Panc1 (cell line): ENCODE measurements around the gene PITPNM2.

Source experiments
- POLR2AphosphoS5 ChIP-seq: IDR thresholded peaks from 2 replicates; pipeline ENCODE4 v1.6.1; 2012; ENCODE audit warnings: mild to moderate bottlenecking, low read depth, low read length, moderate library complexity
- SIN3A ChIP-seq: IDR thresholded peaks from 2 replicates; pipeline ENCODE4 v1.6.1; 2012; ENCODE audit warnings: low read depth, mild to moderate bottlenecking, low read length, moderate library complexity, borderline replicate concordance; ENCODE audit not compliant: insufficient read depth
- TF ChIP-seq, protein P1 (sequence below): fragments of 450-650 bp; IDR thresholded peaks from 2 replicates; pipeline ENCODE4 v1.5.1; 2017; ENCODE audit warnings: mild to moderate bottlenecking
- TF ChIP-seq, protein P2 (sequence below), 2 experiments: IDR thresholded peaks; 2 replicates each; pipeline ENCODE4 v1.6.1; 2011 to 2012; ENCODE audit warnings: low read depth in 2 of 2, control low read depth in 1 of 2, low read length in 1 of 2, mild to moderate bottlenecking in 1 of 2, moderate library complexity in 1 of 2; ENCODE audit not compliant: insufficient read depth in 1 of 2

DNA sequence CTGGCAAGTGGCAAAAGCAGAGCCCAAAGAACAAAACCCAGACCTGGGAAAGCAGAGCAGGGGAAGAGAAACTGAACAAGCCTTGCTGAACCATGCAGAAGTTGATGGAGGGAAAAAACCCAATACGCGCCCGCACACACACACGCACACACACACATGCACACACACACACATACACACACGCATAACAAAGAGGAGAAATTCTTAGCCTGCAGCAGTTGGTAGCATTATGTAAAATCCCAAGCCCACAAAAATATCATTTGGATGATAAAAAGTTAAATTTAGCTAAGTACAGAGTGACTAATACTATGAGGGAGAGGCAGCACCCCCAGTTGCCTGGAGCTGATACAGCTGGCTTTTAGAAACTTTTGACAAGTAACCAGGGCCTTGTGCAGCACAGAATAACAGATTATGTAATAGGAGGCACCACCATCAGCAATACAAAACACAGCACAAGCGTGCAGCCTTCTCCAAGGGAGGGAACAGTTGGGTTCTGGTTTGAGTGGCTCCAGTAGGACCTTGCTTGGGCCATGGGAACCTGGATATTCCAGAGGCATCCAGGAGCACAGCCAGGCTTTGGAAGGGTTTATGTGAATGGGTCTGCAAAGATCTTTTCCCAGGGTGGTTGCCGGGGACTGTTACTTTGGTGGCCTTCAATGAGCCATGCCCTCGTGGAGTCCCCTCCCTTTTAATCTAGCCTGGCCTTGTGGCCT lies 35.3 kb downstream of the PITPNM2 start:
- TF ChIP-seq, protein P1, sequence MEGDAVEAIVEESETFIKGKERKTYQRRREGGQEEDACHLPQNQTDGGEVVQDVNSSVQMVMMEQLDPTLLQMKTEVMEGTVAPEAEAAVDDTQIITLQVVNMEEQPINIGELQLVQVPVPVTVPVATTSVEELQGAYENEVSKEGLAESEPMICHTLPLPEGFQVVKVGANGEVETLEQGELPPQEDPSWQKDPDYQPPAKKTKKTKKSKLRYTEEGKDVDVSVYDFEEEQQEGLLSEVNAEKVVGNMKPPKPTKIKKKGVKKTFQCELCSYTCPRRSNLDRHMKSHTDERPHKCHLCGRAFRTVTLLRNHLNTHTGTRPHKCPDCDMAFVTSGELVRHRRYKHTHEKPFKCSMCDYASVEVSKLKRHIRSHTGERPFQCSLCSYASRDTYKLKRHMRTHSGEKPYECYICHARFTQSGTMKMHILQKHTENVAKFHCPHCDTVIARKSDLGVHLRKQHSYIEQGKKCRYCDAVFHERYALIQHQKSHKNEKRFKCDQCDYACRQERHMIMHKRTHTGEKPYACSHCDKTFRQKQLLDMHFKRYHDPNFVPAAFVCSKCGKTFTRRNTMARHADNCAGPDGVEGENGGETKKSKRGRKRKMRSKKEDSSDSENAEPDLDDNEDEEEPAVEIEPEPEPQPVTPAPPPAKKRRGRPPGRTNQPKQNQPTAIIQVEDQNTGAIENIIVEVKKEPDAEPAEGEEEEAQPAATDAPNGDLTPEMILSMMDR = no peak
- TF ChIP-seq POLR2AphosphoS5 (no peak), SIN3A (no peak)
- TF ChIP-seq, protein P2, sequence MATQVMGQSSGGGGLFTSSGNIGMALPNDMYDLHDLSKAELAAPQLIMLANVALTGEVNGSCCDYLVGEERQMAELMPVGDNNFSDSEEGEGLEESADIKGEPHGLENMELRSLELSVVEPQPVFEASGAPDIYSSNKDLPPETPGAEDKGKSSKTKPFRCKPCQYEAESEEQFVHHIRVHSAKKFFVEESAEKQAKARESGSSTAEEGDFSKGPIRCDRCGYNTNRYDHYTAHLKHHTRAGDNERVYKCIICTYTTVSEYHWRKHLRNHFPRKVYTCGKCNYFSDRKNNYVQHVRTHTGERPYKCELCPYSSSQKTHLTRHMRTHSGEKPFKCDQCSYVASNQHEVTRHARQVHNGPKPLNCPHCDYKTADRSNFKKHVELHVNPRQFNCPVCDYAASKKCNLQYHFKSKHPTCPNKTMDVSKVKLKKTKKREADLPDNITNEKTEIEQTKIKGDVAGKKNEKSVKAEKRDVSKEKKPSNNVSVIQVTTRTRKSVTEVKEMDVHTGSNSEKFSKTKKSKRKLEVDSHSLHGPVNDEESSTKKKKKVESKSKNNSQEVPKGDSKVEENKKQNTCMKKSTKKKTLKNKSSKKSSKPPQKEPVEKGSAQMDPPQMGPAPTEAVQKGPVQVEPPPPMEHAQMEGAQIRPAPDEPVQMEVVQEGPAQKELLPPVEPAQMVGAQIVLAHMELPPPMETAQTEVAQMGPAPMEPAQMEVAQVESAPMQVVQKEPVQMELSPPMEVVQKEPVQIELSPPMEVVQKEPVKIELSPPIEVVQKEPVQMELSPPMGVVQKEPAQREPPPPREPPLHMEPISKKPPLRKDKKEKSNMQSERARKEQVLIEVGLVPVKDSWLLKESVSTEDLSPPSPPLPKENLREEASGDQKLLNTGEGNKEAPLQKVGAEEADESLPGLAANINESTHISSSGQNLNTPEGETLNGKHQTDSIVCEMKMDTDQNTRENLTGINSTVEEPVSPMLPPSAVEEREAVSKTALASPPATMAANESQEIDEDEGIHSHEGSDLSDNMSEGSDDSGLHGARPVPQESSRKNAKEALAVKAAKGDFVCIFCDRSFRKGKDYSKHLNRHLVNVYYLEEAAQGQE (IDR thresholded peaks at IDR 0.05; ENCODE audit: insufficient read depth in 1 of 2, low read depth in 2 of 2, low read length in 1 of 2) = no peak
